T1000 (cell line): Measurements from ENCODE around the gene MGLL.
A peak's percentile ranks its signal among the peaks of the same experiment; 100 is the strongest.

Experiments used
- DNase-seq: peaks from one replicate; lab custom pipeline; 2025; ENCODE audit warnings: mixed read lengths; lab: John Stamatoyannopoulos, UW

MGLL gene

GRCh38 chr3:127822041-127822681, at the start of gene MGLL:
TSS of gene MGLL (minus strand) at chr3:127822515. CDS start at chr3:127822318, 197 bp downstream.
- peak; percentile 28 for DNase-seq

GRCh38 chr3:127870156-127870555, 47.8 kb upstream of the MGLL start:
- DNase-seq: no peak

DNA sequence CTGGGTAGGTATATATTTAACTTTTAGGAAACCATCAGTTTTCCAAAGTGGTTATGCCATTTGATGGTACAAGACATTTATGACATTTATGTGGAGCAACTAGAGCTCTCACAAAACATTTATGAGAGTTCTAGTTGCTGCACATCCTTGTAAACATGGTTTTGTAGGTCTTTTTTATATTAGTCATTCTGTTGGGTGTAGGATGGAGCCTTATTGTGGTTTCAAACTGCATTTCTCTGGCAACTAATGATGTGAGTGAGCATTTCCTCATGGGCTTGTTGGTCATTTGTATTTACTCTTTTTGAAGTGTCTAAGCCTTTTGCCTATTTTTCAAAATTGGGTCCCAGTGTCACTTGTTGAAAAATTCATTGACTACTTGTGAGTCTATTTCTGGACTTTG, 45.7 kb upstream of the MGLL start:
- DNase-seq: no peak

DNA sequence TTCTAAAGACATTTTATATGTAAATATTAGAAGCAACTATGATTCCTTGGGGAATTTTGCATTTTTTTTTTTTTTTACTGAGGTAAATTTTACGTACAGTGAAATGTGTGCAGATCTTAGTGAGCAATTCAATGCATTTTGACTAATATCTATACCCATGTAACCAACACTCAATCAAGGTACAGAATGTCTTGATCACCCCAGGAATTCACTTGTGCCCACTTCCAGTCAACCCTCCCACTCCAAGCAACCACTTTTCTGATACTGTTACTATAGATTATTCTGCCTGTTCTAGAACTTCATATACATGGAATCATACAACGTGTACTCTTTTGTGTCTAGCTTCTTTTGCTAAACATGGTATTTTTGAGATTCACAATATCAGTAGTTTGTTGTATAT, 45.1 kb upstream of the MGLL start:
- DNase-seq: no peak

DNA sequence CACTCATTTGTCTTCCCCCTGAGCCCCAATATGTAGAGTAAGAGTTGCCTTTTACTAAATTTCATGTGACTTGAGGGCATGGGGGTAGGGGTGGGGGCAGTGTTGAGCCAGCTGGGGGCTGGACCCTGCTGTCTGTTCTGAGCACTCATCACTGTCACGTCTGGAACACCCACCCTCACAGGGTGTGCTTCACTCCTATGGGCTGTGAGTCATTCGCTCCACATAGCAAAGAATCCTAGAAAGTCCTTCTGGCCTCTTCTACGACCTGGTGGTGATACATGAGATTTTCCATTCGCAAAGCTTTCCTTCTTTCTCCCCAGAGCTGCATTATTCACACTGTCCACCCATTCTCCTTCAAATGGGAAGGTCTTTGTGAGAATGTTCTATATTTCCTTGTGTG, 43.6 kb upstream of the MGLL start:
- no peak for DNase-seq

DNA sequence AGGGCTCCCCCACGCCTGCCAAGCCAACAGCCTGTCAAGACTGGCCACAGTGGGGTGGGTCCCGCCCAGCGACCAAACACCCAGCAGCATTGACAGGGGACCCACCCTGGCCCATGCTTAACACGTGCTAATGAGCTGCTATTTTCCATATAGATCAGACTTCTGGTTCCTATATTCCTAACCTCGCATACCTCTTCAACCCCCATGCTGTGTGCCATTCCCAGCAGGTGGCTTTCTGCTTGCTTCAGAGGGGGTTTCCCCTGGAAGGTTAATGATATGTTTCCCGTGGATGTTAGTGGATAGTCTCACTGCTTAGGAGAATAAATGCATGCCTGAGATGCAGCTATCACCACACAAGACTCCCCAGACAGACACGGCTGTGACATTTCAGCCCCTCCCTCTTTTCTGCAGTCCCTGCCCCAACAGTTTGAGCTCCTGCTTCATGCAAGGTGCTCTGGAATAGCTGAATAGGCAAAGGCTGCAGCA, 37.9 kb upstream of the MGLL start:
- no peak for DNase-seq

- no peak for DNase-seq
Observed at GRCh38 chr3:127859730-127860129, 37.4 kb upstream of the MGLL start.

GRCh38 chr3:127858937-127859336, 36.6 kb upstream of the MGLL start:
- DNase-seq: no peak

DNA sequence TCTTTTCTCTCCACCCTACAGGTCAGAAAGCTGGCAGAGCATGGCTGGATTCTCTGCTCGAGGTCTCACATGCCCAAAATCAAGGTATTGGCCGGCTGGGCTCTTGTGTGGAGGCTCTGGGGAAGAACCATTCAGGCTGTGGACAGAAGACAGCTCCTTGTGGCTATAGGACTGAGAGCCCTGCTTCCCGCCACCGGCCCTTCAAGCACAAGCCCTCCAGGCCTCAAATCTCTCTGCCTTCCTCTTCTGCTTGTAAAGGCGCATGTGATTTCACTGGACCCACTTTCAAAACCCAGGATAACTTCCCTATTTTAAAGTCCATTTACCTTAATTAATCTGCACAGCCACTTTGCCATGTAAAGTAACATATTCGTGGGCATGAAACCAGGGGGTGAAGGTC, 36.2 kb upstream of the MGLL start:
- DNase-seq: no peak

DNA sequence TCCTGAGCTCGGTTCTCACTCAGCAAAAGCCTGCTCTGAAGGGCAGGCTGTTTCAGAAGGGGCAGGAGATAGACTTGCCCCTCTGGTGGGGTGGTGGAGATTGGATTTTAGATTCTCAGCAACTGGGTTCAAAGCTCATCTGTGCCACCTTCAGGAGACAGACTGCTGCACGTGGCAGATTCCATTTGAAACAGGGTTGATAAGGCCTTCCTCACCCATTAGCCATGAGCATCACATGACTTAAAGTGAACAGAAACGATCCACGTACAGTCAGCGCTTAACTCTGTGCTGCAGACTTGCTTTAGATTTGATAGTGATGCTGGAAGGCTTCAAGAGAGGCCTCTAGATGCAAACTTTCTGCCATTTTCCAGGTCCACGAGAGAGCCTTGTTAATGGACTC, 35.0 kb upstream of the MGLL start:
- DNase-seq: no peak

GRCh38 chr3:127856801-127857200, 34.5 kb upstream of the MGLL start:
- no peak for DNase-seq

- no peak for DNase-seq
Observed at GRCh38 chr3:127855246-127855645, 32.9 kb upstream of the MGLL start.

- no peak for DNase-seq
Observed at GRCh38 chr3:127853681-127854080, 31.4 kb upstream of the MGLL start.

GRCh38 chr3:127851899-127852298, 29.6 kb upstream of the MGLL start:
- DNase-seq: no peak

- no peak for DNase-seq
Observed at GRCh38 chr3:127849368-127849767, 27.1 kb upstream of the MGLL start.

GRCh38 chr3:127848131-127849129, 26.1 kb upstream of the MGLL start:
- no peak for DNase-seq

DNA sequence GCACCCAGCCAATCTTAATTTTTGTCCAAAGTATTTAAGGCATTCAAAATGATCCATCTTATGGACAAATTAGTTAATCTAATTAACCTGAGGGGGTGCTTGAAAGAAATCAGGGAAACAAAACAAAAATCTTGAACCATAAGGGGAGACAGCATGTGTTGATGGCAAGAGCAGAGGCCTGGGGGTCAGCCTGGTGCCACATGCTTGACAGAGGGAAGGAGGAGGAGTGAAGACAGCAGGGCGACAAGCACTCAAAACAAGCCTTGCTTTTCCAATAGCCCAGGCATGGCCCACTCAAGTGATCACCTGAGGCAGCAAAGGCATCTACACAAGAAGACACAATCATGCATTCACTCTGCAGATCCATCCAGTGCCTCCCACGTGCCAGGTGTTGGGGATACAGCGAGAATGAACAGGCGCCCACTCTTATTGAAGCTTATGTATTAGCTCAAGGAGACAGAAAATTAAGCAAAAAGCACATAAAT, 25.0 kb upstream of the MGLL start:
- DNase-seq: no peak

DNA sequence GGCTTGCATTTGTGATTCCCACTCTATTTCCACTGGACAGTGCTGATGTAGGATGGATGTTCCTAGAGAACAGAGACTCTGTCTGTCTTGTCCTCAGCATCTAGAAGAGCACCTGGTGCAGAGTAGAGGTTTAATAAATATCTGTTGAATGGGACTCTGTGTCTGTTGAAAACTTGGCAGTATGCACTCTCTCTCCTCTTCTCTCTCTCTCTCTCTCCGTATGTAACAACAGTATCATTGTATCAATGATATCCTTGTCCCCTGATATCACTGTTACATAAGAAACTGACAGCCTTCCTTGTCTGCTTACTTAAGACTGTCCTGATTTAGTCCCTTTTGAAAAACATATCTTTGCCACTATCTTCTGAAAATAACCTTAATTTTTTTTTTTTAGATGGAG, 24.3 kb upstream of the MGLL start:
- DNase-seq: no peak

- no peak for DNase-seq
Observed at GRCh38 chr3:127844326-127844942, 22.1 kb upstream of the MGLL start.

- no peak for DNase-seq
Observed at GRCh38 chr3:127840671-127841070, 18.4 kb upstream of the MGLL start.

DNA sequence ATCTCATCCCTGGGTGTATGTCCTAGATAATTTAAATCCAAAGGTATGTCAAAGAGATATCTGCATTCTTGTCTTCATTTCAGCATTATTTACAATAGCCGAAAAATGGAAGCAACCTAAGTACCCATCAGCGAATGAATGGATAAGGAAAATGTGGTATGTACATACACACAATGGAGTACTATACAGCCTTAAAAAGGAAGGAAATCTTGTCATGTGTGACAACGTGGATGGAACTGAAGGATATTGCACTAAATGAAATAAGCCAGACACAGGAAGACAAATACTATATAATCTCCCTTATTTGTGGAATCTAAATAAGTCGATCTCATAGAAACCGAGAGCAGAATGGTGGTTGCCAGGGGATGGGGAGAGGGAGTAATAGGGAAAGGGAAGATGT, 16.8 kb upstream of the MGLL start:
- DNase-seq: no peak
